Left lung (tissue), 10 donors: Measurements from ENCODE around the gene L1CAM. TPM values are rescaled to one million over a fixed set of nuclear protein-coding genes. Genes with fewer than 3 reads are reported as not detected.

ENCODE experiments used
- ATAC-seq: fragments of 200-7000 bp; cut with Tn5 transposase; one replicate; pipeline ENCODE4 v1.9.1; 2020; ENCODE audit warnings: moderate library complexity
- DNase-seq, 4 donors: peaks; one replicate each; pipeline ENCODE4 v3.0.0-alpha.2; 2013 to 2020
- H3K27ac ChIP-seq, 2 donors: fragments of 200-600 bp; sonication (generic) in 1 of 2; one replicate each; pipeline versions ENCODE4 v1.5.0 to v1.8.0; 2020 to 2021
- H3K27me3 ChIP-seq, 2 donors: fragments of 200-600 bp; sonication (generic) in 1 of 2; one replicate each; pipeline versions ENCODE4 v1.5.0 to v1.8.0; 2020 to 2021
- H3K36me3 ChIP-seq, 2 donors: fragments of 200-600 bp; sonication (generic) in 1 of 2; one replicate each; pipeline versions ENCODE4 v1.5.0 to v1.8.0; 2020 to 2021
- H3K4me1 ChIP-seq, 2 donors: fragments of 200-600 bp; one replicate each; pipeline ENCODE4 v1.8.0; 2021
- H3K4me3 ChIP-seq, 2 donors: fragments of 200-600 bp; sonication (generic) in 1 of 2; one replicate each; pipeline versions ENCODE4 v1.5.0 to v1.8.0; 2020 to 2021; ENCODE audit warnings: mild to moderate bottlenecking in 1 of 2
- H3K9me3 ChIP-seq, 2 donors: fragments of 200-600 bp; sonication (generic) in 1 of 2; one replicate each; pipeline versions ENCODE4 v1.5.0 to v1.8.0; 2020 to 2021
- intact Hi-C, 2 donors: fragments of 100-400 bp; cut with DNase I; formaldehyde crosslinking; loops; one replicate each; pipeline versions ENCODE4 v1.11.2 to v1.14.2; 2022
- polyA plus RNA-seq, 6 donors: library from polyadenylated mRNA; unstranded; fragments of 120-200 nt; gene quantifications; one replicate each; pipeline ENCODE4 v1.2.1, GENCODE V29; 2013; ENCODE audit not compliant: insufficient read length in 6 of 6
- total RNA-seq, 2 donors: library from RNA; stranded (reverse); fragmentation: NEBNext Ultra II Directional; extraction: Animal tissue kit (Norgen Biotek cat#: 25700); gene quantifications; one replicate each; pipeline ENCODE4 v1.2.1, GENCODE V29; 2021
- TF ChIP-seq, protein P1 (sequence below), 2 donors: fragments of 200-600 bp; sonication (generic) in 1 of 2; IDR thresholded peaks; one replicate each; pipeline versions ENCODE4 v1.5.0 to v1.8.0; 2021; ENCODE audit warnings: antibody characterized with exemption in 2 of 2
- donor health status: DM: no; HTN: yes; CAD: no.
- donor health status: DM: no; HTN: no; CAD: no.

Gene L1CAM
- total and polyA plus RNA-seq, 8 donors = 0.27 to 0.86 (median 0.53) TPM

GRCh38 chrX:153903238-153903980 is 17.4 kb upstream of the L1CAM start:
- peak; percentile 33 for ATAC-seq
- TF ChIP-seq, protein P1, sequence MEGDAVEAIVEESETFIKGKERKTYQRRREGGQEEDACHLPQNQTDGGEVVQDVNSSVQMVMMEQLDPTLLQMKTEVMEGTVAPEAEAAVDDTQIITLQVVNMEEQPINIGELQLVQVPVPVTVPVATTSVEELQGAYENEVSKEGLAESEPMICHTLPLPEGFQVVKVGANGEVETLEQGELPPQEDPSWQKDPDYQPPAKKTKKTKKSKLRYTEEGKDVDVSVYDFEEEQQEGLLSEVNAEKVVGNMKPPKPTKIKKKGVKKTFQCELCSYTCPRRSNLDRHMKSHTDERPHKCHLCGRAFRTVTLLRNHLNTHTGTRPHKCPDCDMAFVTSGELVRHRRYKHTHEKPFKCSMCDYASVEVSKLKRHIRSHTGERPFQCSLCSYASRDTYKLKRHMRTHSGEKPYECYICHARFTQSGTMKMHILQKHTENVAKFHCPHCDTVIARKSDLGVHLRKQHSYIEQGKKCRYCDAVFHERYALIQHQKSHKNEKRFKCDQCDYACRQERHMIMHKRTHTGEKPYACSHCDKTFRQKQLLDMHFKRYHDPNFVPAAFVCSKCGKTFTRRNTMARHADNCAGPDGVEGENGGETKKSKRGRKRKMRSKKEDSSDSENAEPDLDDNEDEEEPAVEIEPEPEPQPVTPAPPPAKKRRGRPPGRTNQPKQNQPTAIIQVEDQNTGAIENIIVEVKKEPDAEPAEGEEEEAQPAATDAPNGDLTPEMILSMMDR (IDR thresholded peaks at IDR 0.05) = no peak
- Histone ChIP-seq H3K4me3 (no peak overlapping the region), H3K4me1 (peaks cover 0 to 32% of the 10 kb centered on the region in 2 donors), H3K27ac (peak overlapping the region in 1 of 2 donors; percentile 37), H3K27me3 (no peaks in the 10 kb centered on the region), H3K9me3 (no peaks in the 10 kb centered on the region), H3K36me3 (peaks cover 0 to 15% of the 10 kb centered on the region in 2 donors)
- intact Hi-C loops = no loop called here
- peak in 1 of 4 donors; percentile 71 for DNase-seq

DNA sequence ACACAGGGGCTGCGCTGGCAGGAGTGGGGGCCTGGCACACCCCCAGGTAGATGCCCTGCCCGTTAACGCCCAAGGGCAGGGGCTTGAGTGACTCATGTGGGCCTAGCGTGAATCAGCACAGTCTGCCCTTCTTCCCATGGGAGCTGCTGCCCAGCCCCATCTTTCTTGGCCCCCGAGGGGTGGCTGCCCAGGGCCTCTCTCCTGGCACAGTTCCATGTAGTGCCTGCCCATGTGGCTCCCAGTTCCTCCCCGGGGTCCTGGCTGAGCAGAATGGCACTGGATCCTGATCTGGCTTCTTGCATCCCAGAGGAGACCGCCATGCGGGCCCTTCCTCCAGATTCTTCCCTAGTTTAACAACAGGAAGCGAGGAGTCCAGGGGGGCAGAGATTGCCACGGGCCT is 16.4 kb upstream of the L1CAM start:
- intact Hi-C loops = no loop called here
- H3K27me3 ChIP-seq = no peaks in the 10 kb centered on the region
- ATAC-seq = no peak

DNA sequence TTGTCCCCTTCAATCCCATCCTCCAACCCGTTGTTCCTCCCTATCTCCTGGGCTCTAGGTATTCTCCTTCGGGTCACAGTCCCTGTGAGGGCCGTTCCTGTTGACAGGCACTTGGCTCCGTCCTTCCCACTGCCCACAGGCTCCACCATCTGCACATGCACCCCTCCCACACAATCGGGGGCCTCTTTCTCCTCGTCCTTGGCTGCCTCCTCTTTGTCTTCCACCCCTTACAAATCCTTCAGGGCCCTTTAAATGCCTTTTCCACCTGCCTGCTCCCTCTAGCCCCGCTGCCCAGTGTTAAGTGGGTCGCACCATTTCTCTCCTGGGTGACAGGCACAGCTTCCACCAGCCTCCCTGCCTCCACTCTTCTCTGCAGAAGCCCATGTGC is 15.8 kb upstream of the L1CAM start:
- intact Hi-C loops = no loop called here
- DNase-seq (no peak), ATAC-seq (no peak)
- Histone ChIP-seq H3K36me3 (no peaks in the 10 kb centered on the region), H3K4me3 (no peak overlapping the region), H3K27ac (no peak overlapping the region), H3K4me1 (peaks cover 0 to 32% of the 10 kb centered on the region in 2 donors), H3K9me3 (no peaks in the 10 kb centered on the region), H3K27me3 (no peaks in the 10 kb centered on the region)
- TF ChIP-seq, protein P1 (IDR thresholded peaks at IDR 0.05) = no peak

More for the DNA sequence above, 16.4 kb upstream of the L1CAM start:
- DNase-seq = no peak
- TF ChIP-seq, protein P1 (IDR thresholded peaks at IDR 0.05) = no peak
- Histone ChIP-seq H3K27ac (no peak overlapping the region), H3K9me3 (no peaks in the 10 kb centered on the region), H3K4me3 (no peak overlapping the region), H3K4me1 (peaks cover 0 to 32% of the 10 kb centered on the region in 2 donors), H3K36me3 (peaks cover 0 to 5% of the 10 kb centered on the region in 2 donors)

DNA sequence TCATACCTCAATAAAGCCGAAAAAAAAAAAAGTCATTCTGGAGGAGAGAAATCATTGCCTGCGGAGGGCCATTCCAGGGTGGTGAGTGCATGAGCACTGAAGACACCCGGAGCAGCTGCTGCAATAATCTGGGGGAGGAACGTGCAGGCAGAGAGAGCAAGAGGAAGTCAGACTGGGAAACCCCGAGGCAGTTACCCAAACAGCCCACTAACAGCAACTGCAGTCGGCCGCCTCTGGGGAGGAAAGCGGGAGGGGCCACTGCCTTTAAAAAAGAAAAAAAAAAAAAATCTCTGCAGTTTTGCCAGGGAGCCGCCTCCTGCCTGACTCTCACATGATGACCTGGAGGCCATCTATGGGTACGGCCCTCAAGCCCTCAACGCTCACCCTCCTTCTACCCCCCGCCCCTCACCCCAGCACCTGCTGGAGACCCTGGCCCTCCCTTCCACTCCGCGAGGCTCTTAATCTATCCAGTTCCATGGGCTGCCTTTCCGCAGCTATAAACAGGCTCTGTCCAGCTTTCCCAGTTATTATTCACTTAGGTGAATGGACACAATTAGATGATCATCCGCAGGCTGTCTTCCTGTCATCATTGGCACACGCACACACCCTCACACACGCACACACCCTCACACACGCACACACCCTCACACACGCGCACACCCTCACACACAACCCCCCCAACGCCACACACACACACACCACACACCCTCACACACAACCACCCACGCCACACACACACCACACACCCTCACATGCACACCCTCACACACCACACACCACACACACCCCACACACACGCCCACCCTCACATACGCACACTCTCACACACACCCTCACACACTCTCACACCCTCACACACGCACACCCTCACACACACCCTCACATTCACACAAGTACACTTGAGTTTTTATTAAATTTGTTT is 15.1 kb upstream of the L1CAM start:
- ATAC-seq (peak; percentile 72), DNase-seq (peak in 3 of 4 donors; percentile 24 to 79 (median 77))
- no peaks in the 10 kb centered on the region for H3K36me3 ChIP-seq
- intact Hi-C loops = no loop called here
- no peak overlapping the region for H3K4me3 ChIP-seq
- no peaks in the 10 kb centered on the region for H3K27me3 ChIP-seq
- H3K9me3 ChIP-seq = no peaks in the 10 kb centered on the region
- TF ChIP-seq, protein P1 (IDR thresholded peaks at IDR 0.05) = peak in 1 of 2 donors; percentile 10
- H3K4me1 ChIP-seq = peaks cover 0 to 32% of the 10 kb centered on the region in 2 donors
- H3K27ac ChIP-seq = peak overlapping the region in 1 of 2 donors; percentile 66

DNA sequence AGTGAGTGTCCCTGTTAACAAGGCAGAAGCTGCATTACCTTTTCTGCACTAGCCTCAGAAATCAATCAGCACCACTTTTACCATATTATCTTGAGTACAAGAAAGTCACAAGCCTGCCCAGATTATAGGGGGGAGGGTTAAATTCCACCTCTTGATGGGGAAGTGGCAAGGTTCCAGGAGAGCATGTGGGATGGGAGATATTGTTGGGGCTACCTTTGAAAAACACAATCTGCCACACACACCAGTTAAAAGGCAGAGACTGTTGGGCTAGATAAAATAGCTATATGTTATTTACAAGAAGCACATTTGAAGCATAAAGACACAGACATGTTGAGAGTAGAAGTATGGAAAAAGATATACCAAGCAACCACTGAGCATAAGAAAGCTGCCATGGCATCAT is 11.9 kb upstream of the L1CAM start:
- intact Hi-C loops = loop anchor here in 1 of 2 donors (10.0 kb wide), 1 partner anchor 63 kb away; the partner anchor contains the start of gene PDZD4
- Histone ChIP-seq H3K9me3 (no peaks in the 10 kb centered on the region), H3K27ac (no peak overlapping the region), H3K4me1 (peaks cover 0 to 17% of the 10 kb centered on the region in 2 donors), H3K36me3 (no peaks in the 10 kb centered on the region), H3K4me3 (no peak overlapping the region), H3K27me3 (no peaks in the 10 kb centered on the region)
- TF ChIP-seq, protein P1 (IDR thresholded peaks at IDR 0.05) = no peak
- ATAC-seq (no peak), DNase-seq (no peak)
